Body of pancreas (tissue), 4 donors: ENCODE data around the gene SLC6A8. TPM values are rescaled to one million over a fixed set of nuclear protein-coding genes. Genes with fewer than 3 reads are reported as not detected.
"Not testable (repeated sequence)": the region's sequence is repeated elsewhere in the genome, so short reads cannot be mapped to it uniquely, and the experiment has no call there.

Experiments
- ATAC-seq: fragments of 150-250 bp; one replicate; pipeline ENCODE4 v1.9.1; 2016
- DNase-seq, 4 donors: peaks; one replicate each; pipeline ENCODE4 v3.0.0-alpha.2; 2019
- H3K27ac ChIP-seq, 4 donors: fragments of 200-600 bp; sonication (generic); 1 replicate in 3 of 4; 2 replicates in 1 of 4; pipeline versions ENCODE4 v1.5.1 to v1.6.1; 2016 to 2019; ENCODE audit warnings: mild to moderate bottlenecking in 1 of 4, mixed read lengths in 1 of 4, moderate library complexity in 1 of 4
- H3K27me3 ChIP-seq, 2 donors: fragments of 200-600 bp; sonication (generic); one replicate each; pipeline ENCODE4 v1.6.0; 2016; ENCODE audit warnings: mild to moderate bottlenecking in 1 of 2
- H3K36me3 ChIP-seq, 2 donors: fragments of 200-600 bp; sonication (generic); replicated peaks in 1 of 2; 2 replicates each; pipeline ENCODE4 v1.5.1; 2016; ENCODE audit warnings: low read depth in 2 of 2; ENCODE audit not compliant: insufficient read depth in 1 of 2
- H3K4me1 ChIP-seq: fragments of 200-600 bp; sonication (generic); one replicate; pipeline ENCODE4 v1.6.0; 2016
- H3K4me3 ChIP-seq, 2 donors: fragments of 200-600 bp; sonication (generic); 1 replicate in 1 of 2; 2 replicates in 1 of 2; pipeline ENCODE4 v1.5.1; 2016 to 2019
- H3K9me3 ChIP-seq, 3 donors: fragments of 200-600 bp; sonication (generic); 1 replicate in 2 of 3; 2 replicates in 1 of 3; pipeline ENCODE4 v1.5.1; 2016
- CTCF ChIP-seq, 7 experiments: fragments of 450-650 bp in 4 of 7; fragments of 200-600 bp in 3 of 7; sonication (generic) in 3 of 7; IDR thresholded peaks; one replicate each; pipeline ENCODE4 v1.5.1; 2016 to 2019; ENCODE audit warnings: antibody characterized with exemption in 7 of 7
- POLR2A ChIP-seq, 3 donors: fragments of 450-650 bp; IDR thresholded peaks; one replicate each; pipeline ENCODE4 v1.6.1; 2016; ENCODE audit warnings: antibody characterized with exemption in 3 of 3, mild to moderate bottlenecking in 2 of 3
- WGBS, 2 donors: methylation state at CpG; one replicate each; pipeline ENCODE4 v1.1.5; 2017; 5-methylcytosine and 5-hydroxymethylcytosine counted together
- intact Hi-C: fragments of 100-400 bp; cut with DNase I; formaldehyde crosslinking; loops from one replicate; pipeline ENCODE4 v1.15.1; 2023
- total RNA-seq, 2 donors: library from RNA; depleted of rRNA; stranded (reverse); fragments of >200 nt; gene quantifications; one replicate each; pipeline ENCODE4 v1.1.0, GENCODE V29; 2016

The SLC6A8 gene
- total RNA-seq, 2 donors from 2014 or later, result 11.7 to 18.5 TPM

- DNase-seq (no peak), ATAC-seq (no peak)
- Histone ChIP-seq H3K4me3 (no peak within 1 kb of the TSS), H3K36me3 (no peaks in the 10 kb centered on the region), H3K27me3 (no peaks in the 10 kb centered on the region), H3K27ac (no peak within 1 kb of the TSS), H3K4me1 (no peaks in the 10 kb centered on the region), H3K9me3 (no peaks in the 10 kb centered on the region)
- TF ChIP-seq CTCF (IDR thresholded peaks at IDR 0.05) (no peak), POLR2A (IDR thresholded peaks at IDR 0.05) (no peak)
- WGBS, 2 donors, result 2% methylated on average over 11 of the region's 98 CpGs; no CpG with 5 or more reads in 1 of the 2 donors
- intact Hi-C loops, result no loop called here
Measured at GRCh38 chrX:153673428-153674218, 14.1 kb upstream of the SLC6A8 start, which contains the start of gene PNCK. TSS of gene PNCK (minus strand) at chrX:153673813. CDS start at chrX:153673076, 737 bp downstream.

- Histone ChIP-seq H3K27me3 (no peaks in the 10 kb centered on the region), H3K36me3 (no peaks in the 10 kb centered on the region), H3K27ac (no peak overlapping the region), H3K4me3 (no peak overlapping the region), H3K4me1 (no peaks in the 10 kb centered on the region), H3K9me3 (no peaks in the 10 kb centered on the region)
- 75 to 78% methylated on average over 15 to 24 of the region's 27 CpGs for WGBS, 2 donors
- ATAC-seq (no peak), DNase-seq (no peak)
- TF ChIP-seq POLR2A (IDR thresholded peaks at IDR 0.05) (no peak), CTCF (IDR thresholded peaks at IDR 0.05) (no peak)
- intact Hi-C loops, result no loop called here
Measured at GRCh38 chrX:153674219-153674851, 13.4 kb upstream of the SLC6A8 start.

GRCh38 chrX:153681175-153681574 is 6.6 kb upstream of the SLC6A8 start:
- DNase-seq, result no peak
- H3K4me1 ChIP-seq, result no peaks in the 10 kb centered on the region
- H3K27me3 ChIP-seq, result no peaks in the 10 kb centered on the region
- no peak overlapping the region for H3K4me3 ChIP-seq
- 60 to 70% methylated on average over 6 to 7 of the region's 12 CpGs for WGBS, 2 donors
- no peaks in the 10 kb centered on the region for H3K36me3 ChIP-seq
- H3K9me3 ChIP-seq, result no peaks in the 10 kb centered on the region
- H3K27ac ChIP-seq, result no peak overlapping the region
- ATAC-seq, result no peak
- TF ChIP-seq POLR2A (IDR thresholded peaks at IDR 0.05), result no peak
- no peak for TF ChIP-seq CTCF (IDR thresholded peaks at IDR 0.05)
- intact Hi-C loops, result no loop called here

GRCh38 chrX:153683486-153683885 is 4.2 kb upstream of the SLC6A8 start:
- ATAC-seq, H3K9me3 ChIP-seq, H3K4me3 ChIP-seq, H3K27ac ChIP-seq, H3K4me1 ChIP-seq, DNase-seq, H3K27me3 ChIP-seq, intact Hi-C loops, H3K36me3 ChIP-seq: not testable (repeated sequence)
- WGBS, 2 donors, result 95 to 100% methylated on average over 7 to 8 of the region's 8 CpGs

GRCh38 chrX:153684467-153685155 is 3.1 kb upstream of the SLC6A8 start:
- Histone ChIP-seq H3K27ac (no peak overlapping the region), H3K36me3 (no peaks in the 10 kb centered on the region), H3K4me3 (no peak overlapping the region), H3K4me1 (peaks cover 4% of the 10 kb centered on the region), H3K9me3 (no peaks in the 10 kb centered on the region), H3K27me3 (no peaks in the 10 kb centered on the region)
- WGBS, 2 donors, result 37 to 58% methylated on average over 5 to 9 of the region's 21 CpGs
- DNase-seq (no peak), ATAC-seq (no peak)
- TF ChIP-seq POLR2A (IDR thresholded peaks at IDR 0.05), result no peak
- TF ChIP-seq CTCF (IDR thresholded peaks at IDR 0.05), result no peak
- intact Hi-C loops, result no loop called here
